HEK293T (cell line): Measurements from ENCODE around the gene GBA3.

Experiments
- ARNT ChIP-seq: fragments of 450-650 bp; IDR thresholded peaks from 2 replicates; pipeline ENCODE4 v1.6.1; 2017; ENCODE audit warnings: mild to moderate bottlenecking
- BHLHE40 ChIP-seq: fragments of 450-650 bp; IDR thresholded peaks from 2 replicates; pipeline ENCODE4 v1.6.1; 2016; ENCODE audit warnings: mild to moderate bottlenecking, moderate library complexity, borderline replicate concordance
- ELF4 ChIP-seq: fragments of 450-650 bp; IDR thresholded peaks from 2 replicates; pipeline ENCODE4 v1.6.1; 2017; ENCODE audit warnings: antibody characterized with exemption
- FOXA1 ChIP-seq: fragments of 450-650 bp; IDR thresholded peaks from 2 replicates; pipeline ENCODE4 v1.6.1; 2016; ENCODE audit warnings: mild to moderate bottlenecking
- FOXK2 ChIP-seq: fragments of 450-650 bp; IDR thresholded peaks from 2 replicates; pipeline ENCODE4 v1.6.1; 2016; ENCODE audit warnings: mild to moderate bottlenecking
- FOXM1 ChIP-seq: fragments of 450-650 bp; IDR thresholded peaks from 2 replicates; pipeline ENCODE4 v1.6.1; 2017; ENCODE audit warnings: mild to moderate bottlenecking, borderline replicate concordance
- L3MBTL2 ChIP-seq: fragments of 450-650 bp; conservative IDR thresholded peaks from 2 replicates; pipeline ENCODE4 v1.6.1; 2016; ENCODE audit warnings: mild to moderate bottlenecking
- LEF1 ChIP-seq: fragments of 450-650 bp; IDR thresholded peaks from 2 replicates; pipeline ENCODE4 v1.6.1; 2017; ENCODE audit warnings: mild to moderate bottlenecking, borderline replicate concordance
- NFRKB ChIP-seq: fragments of 450-650 bp; IDR thresholded peaks from 2 replicates; pipeline ENCODE4 v1.6.1; 2016; ENCODE audit warnings: mild to moderate bottlenecking, moderate library complexity
- PKNOX1 ChIP-seq: fragments of 450-650 bp; IDR thresholded peaks from 2 replicates; pipeline ENCODE4 v1.6.1; 2016
- SP1 ChIP-seq: fragments of 450-650 bp; IDR thresholded peaks from 2 replicates; pipeline ENCODE4 v1.6.1; 2017
- SUZ12 ChIP-seq: fragments of 450-650 bp; IDR thresholded peaks from 2 replicates; pipeline ENCODE4 v1.6.1; 2016; ENCODE audit warnings: mild to moderate bottlenecking
- TARDBP ChIP-seq: fragments of 450-650 bp; IDR thresholded peaks from 2 replicates; pipeline ENCODE4 v1.6.1; 2016
- ZNF384 ChIP-seq: fragments of 450-650 bp; IDR thresholded peaks from 2 replicates; pipeline ENCODE4 v1.6.1; 2016

GRCh38 chr4:22824091-22824490, 131.4 kb downstream of the GBA3 start:
- TF ChIP-seq PKNOX1 (no peak), FOXA1 (no peak), ARNT (no peak), BHLHE40 (no peak), ELF4 (no peak), FOXK2 (no peak), FOXM1 (no peak), NFRKB (no peak), SP1 (no peak), TARDBP (no peak), SUZ12 (no peak), ZNF384 (no peak), LEF1 (no peak), L3MBTL2 (no peak)
